ENCODE measurements around the gene CXCR4.

DNA sequence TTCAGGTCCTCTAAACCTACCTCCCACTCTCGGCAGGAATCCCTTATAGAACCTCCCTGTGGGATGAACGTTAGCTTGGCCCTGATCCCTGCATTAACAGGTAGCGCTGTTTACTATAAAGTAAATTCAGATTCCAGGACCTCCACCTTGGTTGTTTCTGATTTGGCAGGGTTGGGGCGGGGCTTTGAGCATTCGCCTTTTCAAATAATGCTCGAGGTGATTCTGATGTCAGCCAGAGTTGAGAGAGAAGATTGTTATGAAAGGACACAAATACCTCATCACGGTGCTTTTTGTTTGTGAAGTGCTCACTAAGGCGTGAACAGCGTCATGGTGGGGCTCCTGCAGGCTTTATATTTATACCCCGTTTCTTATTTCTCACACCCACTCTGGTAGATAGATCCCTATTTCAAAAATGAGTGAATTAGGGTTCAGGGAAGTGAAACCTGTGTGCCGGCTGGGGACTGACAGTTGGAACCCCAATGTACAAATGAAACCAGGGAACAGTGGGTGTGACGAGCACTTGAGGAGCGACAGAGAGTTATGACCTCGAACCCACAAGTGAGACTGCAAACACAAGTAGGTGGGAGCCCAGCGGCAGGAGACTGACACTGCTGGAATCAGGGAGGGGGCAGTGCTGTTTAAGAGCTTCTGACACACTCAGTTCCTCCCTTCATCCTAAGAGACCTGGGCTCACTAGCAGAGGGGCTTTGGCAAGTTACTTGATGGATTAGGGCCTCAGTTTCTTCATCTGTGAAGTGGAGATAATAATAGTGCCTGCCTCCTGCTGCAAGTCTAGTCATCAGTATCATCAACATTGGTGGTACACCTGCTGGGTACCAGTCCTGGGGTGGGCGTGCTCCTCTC is 14.2 kb upstream of the CXCR4 start:
- TF ChIP-seq, protein P1, sequence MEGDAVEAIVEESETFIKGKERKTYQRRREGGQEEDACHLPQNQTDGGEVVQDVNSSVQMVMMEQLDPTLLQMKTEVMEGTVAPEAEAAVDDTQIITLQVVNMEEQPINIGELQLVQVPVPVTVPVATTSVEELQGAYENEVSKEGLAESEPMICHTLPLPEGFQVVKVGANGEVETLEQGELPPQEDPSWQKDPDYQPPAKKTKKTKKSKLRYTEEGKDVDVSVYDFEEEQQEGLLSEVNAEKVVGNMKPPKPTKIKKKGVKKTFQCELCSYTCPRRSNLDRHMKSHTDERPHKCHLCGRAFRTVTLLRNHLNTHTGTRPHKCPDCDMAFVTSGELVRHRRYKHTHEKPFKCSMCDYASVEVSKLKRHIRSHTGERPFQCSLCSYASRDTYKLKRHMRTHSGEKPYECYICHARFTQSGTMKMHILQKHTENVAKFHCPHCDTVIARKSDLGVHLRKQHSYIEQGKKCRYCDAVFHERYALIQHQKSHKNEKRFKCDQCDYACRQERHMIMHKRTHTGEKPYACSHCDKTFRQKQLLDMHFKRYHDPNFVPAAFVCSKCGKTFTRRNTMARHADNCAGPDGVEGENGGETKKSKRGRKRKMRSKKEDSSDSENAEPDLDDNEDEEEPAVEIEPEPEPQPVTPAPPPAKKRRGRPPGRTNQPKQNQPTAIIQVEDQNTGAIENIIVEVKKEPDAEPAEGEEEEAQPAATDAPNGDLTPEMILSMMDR (IDR thresholded peaks at IDR 0.05; ENCODE audit: low read depth, low read length), result no peak
- no peak for TF ChIP-seq EZH2phosphoT487 (IDR thresholded peaks at IDR 0.05; ENCODE audit: low read depth)

Measured in OCI-LY3 (cell line).